Liver (tissue), 3 donors: ENCODE data around the gene OSGEP.

ENCODE experiments used
- CTCF ChIP-seq: fragments of 150-350 bp; IDR thresholded peaks from 2 replicates; pipeline ENCODE4 v1.5.1; 2017; ENCODE audit warnings: improper control_type of control experiment, low read depth, low read length; ENCODE audit not compliant: missing input control
- GABPA ChIP-seq, 2 donors: IDR thresholded peaks in 1 of 2; conservative IDR thresholded peaks in 1 of 2; 2 replicates each; pipeline ENCODE4 v1.6.1; 2016; ENCODE audit warnings: antibody characterized with exemption in 2 of 2, mild to moderate bottlenecking in 1 of 2, moderate library complexity in 1 of 2
- HNF4G ChIP-seq: IDR thresholded peaks from 2 replicates; pipeline ENCODE4 v1.6.1; 2016; ENCODE audit warnings: antibody characterized with exemption
- MAX ChIP-seq: IDR thresholded peaks from 2 replicates; pipeline ENCODE4 v1.6.1; 2016; ENCODE audit warnings: antibody characterized with exemption
- RAD21 ChIP-seq, 2 donors: IDR thresholded peaks; 2 replicates each; pipeline ENCODE4 v1.6.1; 2016; ENCODE audit warnings: antibody characterized with exemption in 2 of 2, mild to moderate bottlenecking in 2 of 2
- REST ChIP-seq: IDR thresholded peaks from 2 replicates; pipeline ENCODE4 v1.6.1; 2016; ENCODE audit warnings: antibody characterized with exemption, mild to moderate bottlenecking
- SP1 ChIP-seq: IDR thresholded peaks from 2 replicates; pipeline ENCODE4 v1.6.1; 2018; ENCODE audit warnings: antibody characterized with exemption, mild to moderate bottlenecking
- TAF1 ChIP-seq: conservative IDR thresholded peaks from 2 replicates; pipeline ENCODE4 v1.6.1; 2016; ENCODE audit warnings: antibody characterized with exemption, mild to moderate bottlenecking
- YY1 ChIP-seq: IDR thresholded peaks from 2 replicates; pipeline ENCODE4 v1.6.1; 2016; ENCODE audit warnings: antibody characterized with exemption, mild to moderate bottlenecking
- ZBTB33 ChIP-seq: IDR thresholded peaks from 2 replicates; pipeline ENCODE4 v1.6.1; 2016; ENCODE audit warnings: antibody characterized with exemption
- donor health status: healthy.
- donor health status: healthy.

- TF ChIP-seq CTCF (no peak), TAF1 (no peak), MAX (no peak), REST (no peak), YY1 (no peak), RAD21 (IDR thresholded peaks at IDR 0.05) (no peak), SP1 (no peak), ZBTB33 (no peak), GABPA (IDR thresholded peaks at IDR 0.05 in 1 of 2, conservative IDR thresholded peaks at IDR 0.05 in 1 of 2) (no peak), HNF4G (no peak)
Measured at GRCh38 chr14:20429801-20430669, 24.6 kb downstream of the OSGEP start.
